Measurements from ENCODE around the gene TXNDC17.
"Not testable (repeated sequence)": the region's sequence is repeated elsewhere in the genome, so short reads cannot be mapped to it uniquely, and the experiment has no call there.

- not testable (repeated sequence) for TF ChIP-seq CTCF (IDR thresholded peaks at IDR 0.05; ENCODE audit: low read depth, low read length); MAX (IDR thresholded peaks at IDR 0.05; ENCODE audit: low read depth, low read length); POLR2A (IDR thresholded peaks at IDR 0.05; ENCODE audit: extremely low read depth, insufficient read length); MYC (IDR thresholded peaks at IDR 0.05; ENCODE audit: low read depth, low read length)
Measured at GRCh38 chr17:6658411-6658810, 17.6 kb downstream of the TXNDC17 start.

Measured in NB4 (cell line).